SU-DHL-6 (cell line): ENCODE results near the gene CNPPD1.

Source experiments
- EZH2phosphoT487 ChIP-seq: fragments of 200-600 bp; sonication (generic), shearing (Covaris generic); conservative IDR thresholded peaks from 2 replicates; pipeline ENCODE4 v1.6.1; 2018; ENCODE audit warnings: mild to moderate bottlenecking, antibody characterized with exemption, low read length, moderate library complexity, mixed read lengths
- TF ChIP-seq, protein P1 (sequence below): fragments of 200-600 bp; sonication (generic); IDR thresholded peaks from one replicate; pipeline ENCODE4 v1.5.1; 2017; ENCODE audit warnings: antibody characterized with exemption, mild to moderate bottlenecking, low read length, moderate library complexity; ENCODE audit not compliant: insufficient read depth, poor library complexity, severe bottlenecking

DNA sequence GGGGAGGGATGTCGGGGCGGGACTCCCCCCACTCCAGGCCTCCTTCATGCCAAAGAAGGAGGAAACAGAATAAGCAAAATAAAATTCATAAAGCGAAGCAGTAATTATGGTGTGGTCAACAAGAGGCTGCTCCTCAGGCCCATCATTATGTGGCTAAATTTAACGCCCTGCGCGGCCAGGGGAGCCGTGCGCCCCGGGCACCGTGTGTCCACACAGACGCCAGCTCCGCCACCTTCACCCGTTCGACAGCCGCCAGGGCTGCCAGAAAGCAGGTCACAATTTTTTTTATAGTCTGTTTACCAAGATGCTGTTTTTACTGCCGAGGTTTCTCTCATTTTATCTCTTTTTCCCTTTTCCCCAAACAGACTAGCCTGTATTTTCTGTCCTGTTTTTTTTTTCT lies 47.1 kb downstream of the CNPPD1 start:
- TF ChIP-seq, protein P1, sequence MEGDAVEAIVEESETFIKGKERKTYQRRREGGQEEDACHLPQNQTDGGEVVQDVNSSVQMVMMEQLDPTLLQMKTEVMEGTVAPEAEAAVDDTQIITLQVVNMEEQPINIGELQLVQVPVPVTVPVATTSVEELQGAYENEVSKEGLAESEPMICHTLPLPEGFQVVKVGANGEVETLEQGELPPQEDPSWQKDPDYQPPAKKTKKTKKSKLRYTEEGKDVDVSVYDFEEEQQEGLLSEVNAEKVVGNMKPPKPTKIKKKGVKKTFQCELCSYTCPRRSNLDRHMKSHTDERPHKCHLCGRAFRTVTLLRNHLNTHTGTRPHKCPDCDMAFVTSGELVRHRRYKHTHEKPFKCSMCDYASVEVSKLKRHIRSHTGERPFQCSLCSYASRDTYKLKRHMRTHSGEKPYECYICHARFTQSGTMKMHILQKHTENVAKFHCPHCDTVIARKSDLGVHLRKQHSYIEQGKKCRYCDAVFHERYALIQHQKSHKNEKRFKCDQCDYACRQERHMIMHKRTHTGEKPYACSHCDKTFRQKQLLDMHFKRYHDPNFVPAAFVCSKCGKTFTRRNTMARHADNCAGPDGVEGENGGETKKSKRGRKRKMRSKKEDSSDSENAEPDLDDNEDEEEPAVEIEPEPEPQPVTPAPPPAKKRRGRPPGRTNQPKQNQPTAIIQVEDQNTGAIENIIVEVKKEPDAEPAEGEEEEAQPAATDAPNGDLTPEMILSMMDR: no peak
- no peak for TF ChIP-seq EZH2phosphoT487
